PC-3 (cell line): ENCODE data around the gene KCP.

Experiments used
- EZH2 ChIP-seq: fragments of 300-600 bp; sonication (generic); IDR thresholded peaks from one replicate; pipeline ENCODE4 v1.6.1; 2017; ENCODE audit warnings: antibody characterized with exemption, mild to moderate bottlenecking, low read length; ENCODE audit not compliant: unreplicated experiment
- EZH2phosphoT487 ChIP-seq: fragments of 300-600 bp; sonication (generic); IDR thresholded peaks from 2 replicates; pipeline ENCODE4 v1.6.1; 2018; ENCODE audit warnings: mild to moderate bottlenecking, antibody characterized with exemption, low read length, borderline replicate concordance
- TF ChIP-seq, protein P1 (sequence below): fragments of 300-600 bp; sonication (generic); conservative IDR thresholded peaks from 2 replicates; pipeline ENCODE4 v1.5.1; 2017; ENCODE audit warnings: antibody characterized with exemption, low read depth, mild to moderate bottlenecking, low read length

DNA sequence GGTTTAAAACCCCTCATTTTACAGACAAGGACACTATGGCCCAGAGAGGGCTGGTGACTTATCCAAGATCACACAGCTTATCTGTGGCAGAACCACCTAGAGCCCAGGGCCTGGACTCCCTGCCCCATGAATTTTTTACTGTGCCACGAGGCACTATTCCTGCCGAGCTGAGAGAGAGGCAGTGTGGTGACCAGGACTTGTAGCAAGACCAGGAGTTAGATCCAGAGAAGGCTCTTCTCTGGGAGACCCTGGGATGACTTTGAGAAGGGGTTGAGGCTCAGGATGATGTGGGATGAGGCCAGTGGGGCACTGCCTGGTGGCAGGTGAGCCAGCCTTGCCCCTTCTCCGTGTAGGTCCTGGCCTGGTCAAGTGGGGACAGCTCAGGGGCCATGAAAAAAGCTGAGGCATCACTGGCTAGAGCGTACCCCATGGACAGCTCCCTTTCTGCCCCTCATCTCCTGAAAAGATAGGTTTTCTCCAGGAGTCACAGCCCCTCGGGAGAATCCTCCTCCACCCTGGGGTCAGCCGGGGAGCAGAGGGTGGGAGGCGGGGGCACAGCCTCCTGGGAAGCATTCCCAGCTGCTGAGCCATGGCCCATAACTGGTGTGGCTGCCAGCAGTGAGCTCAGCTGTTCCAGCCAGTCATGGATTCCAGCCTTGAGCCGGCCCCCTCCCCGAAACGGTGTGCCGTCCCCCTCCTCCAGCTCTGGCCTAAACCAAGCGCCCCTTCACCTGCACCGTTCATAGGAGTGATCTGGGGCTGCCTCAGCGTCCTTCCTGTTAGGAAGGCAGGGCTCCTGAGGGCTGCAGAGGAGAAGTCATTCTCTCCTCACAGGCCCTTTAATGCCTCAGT lies 74.5 kb downstream of the KCP start:
- TF ChIP-seq, protein P1, sequence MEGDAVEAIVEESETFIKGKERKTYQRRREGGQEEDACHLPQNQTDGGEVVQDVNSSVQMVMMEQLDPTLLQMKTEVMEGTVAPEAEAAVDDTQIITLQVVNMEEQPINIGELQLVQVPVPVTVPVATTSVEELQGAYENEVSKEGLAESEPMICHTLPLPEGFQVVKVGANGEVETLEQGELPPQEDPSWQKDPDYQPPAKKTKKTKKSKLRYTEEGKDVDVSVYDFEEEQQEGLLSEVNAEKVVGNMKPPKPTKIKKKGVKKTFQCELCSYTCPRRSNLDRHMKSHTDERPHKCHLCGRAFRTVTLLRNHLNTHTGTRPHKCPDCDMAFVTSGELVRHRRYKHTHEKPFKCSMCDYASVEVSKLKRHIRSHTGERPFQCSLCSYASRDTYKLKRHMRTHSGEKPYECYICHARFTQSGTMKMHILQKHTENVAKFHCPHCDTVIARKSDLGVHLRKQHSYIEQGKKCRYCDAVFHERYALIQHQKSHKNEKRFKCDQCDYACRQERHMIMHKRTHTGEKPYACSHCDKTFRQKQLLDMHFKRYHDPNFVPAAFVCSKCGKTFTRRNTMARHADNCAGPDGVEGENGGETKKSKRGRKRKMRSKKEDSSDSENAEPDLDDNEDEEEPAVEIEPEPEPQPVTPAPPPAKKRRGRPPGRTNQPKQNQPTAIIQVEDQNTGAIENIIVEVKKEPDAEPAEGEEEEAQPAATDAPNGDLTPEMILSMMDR, result no peak
- TF ChIP-seq EZH2phosphoT487 (no peak), EZH2 (no peak)
